Ovary (tissue), 3 donors: ENCODE results near the gene PRSS3.

Experiments used
- CTCF ChIP-seq, 3 donors: fragments of 450-650 bp in 2 of 3; fragments of 200-600 bp in 1 of 3; IDR thresholded peaks; one replicate each; pipeline versions ENCODE4 v1.5.1 to v1.8.0; 2016 to 2022; ENCODE audit warnings: antibody characterized with exemption in 3 of 3, mild to moderate bottlenecking in 1 of 3
- EP300 ChIP-seq: sonication (generic); formaldehyde crosslinking; IDR thresholded peaks from one replicate; pipeline ENCODE4 v1.6.1; 2017; ENCODE audit warnings: antibody characterized with exemption
- POLR2A ChIP-seq: fragments of 450-650 bp; IDR thresholded peaks from one replicate; pipeline ENCODE4 v1.6.1; 2017; ENCODE audit warnings: antibody characterized with exemption, mild to moderate bottlenecking, moderate library complexity
- donor health status: DM: no; HTN: no; CAD: no.

GRCh38 chr9:33780276-33780675 is 15.1 kb upstream of the PRSS3 start:
- TF ChIP-seq CTCF (IDR thresholded peaks at IDR 0.05): no peak
- no peak for TF ChIP-seq POLR2A
- TF ChIP-seq EP300: no peak
